PC-3 (cell line): ENCODE data around the gene RFWD3. TPM values are rescaled to one million over a fixed set of nuclear protein-coding genes. Genes with fewer than 3 reads are reported as not detected.

Source experiments
- ATAC-seq: fragments of 200-7000 bp; cut with Tn5 transposase; 2 replicates; pipeline ENCODE4 v1.9.1; 2020; ENCODE audit warnings: mild to moderate bottlenecking, moderate library complexity
- BruUV-seq: library from RNA; stranded (reverse); fragments of 400-500 nt; replicated peaks from 2 replicates; lab custom pipeline; 2021; lab: Mats Ljungman, UMichigan
- CTCF ChIA-PET: fragments of 300-600 bp; sonication (Branson Sonifier 250); formaldehyde crosslinking; loops from one replicate; lab custom pipeline; 2022; ENCODE audit warnings: antibody characterized with exemption; lab: Charles Lee
- POLR2A ChIA-PET: fragments of 300-600 bp; sonication (Branson Sonifier 250); formaldehyde crosslinking; loops from one replicate; lab custom pipeline; 2022; ENCODE audit warnings: antibody characterized with exemption; ENCODE audit not compliant: unreplicated experiment; lab: Charles Lee
- DNase-seq: peaks from one replicate; pipeline ENCODE4 v3.0.0-alpha.2; 2015
- H2AFZ ChIP-seq: fragments of 300-600 bp; sonication (generic); 2 replicates; pipeline ENCODE4 v1.6.0; 2016; ENCODE audit warnings: antibody characterized with exemption, low read length
- H3F3A ChIP-seq: fragments of 300-600 bp; sonication (generic); one replicate; pipeline ENCODE4 v1.6.0; 2017; ENCODE audit warnings: antibody characterized with exemption, low read length, control low read depth, mild to moderate bottlenecking; ENCODE audit not compliant: unreplicated experiment
- H3K27ac ChIP-seq: fragments of 300-600 bp; sonication (generic); 2 replicates; pipeline ENCODE4 v1.5.1; 2016; ENCODE audit warnings: mild to moderate bottlenecking, low read length
- H3K27me3 ChIP-seq: fragments of 300-600 bp; sonication (generic); 2 replicates; pipeline ENCODE4 v1.6.1; 2016; ENCODE audit warnings: low read length, mixed read lengths
- H3K36me3 ChIP-seq: fragments of 300-600 bp; sonication (generic); 2 replicates; pipeline ENCODE4 v1.6.1; 2016; ENCODE audit warnings: low read depth, mixed run types, low read length, mixed read lengths
- H3K4me1 ChIP-seq: fragments of 300-600 bp; sonication (generic); 2 replicates; pipeline ENCODE4 v1.5.1; 2016; ENCODE audit warnings: low read length; ENCODE audit not compliant: insufficient read depth
- H3K4me2 ChIP-seq: fragments of 300-600 bp; sonication (generic); 2 replicates; pipeline ENCODE4 v1.6.0; 2016; ENCODE audit warnings: low read length
- H3K4me3 ChIP-seq: fragments of 300-600 bp; sonication (generic); 2 replicates; pipeline ENCODE4 v1.5.1; 2016; ENCODE audit warnings: mild to moderate bottlenecking, low read length, mixed read lengths
- H3K79me2 ChIP-seq: fragments of 300-600 bp; sonication (generic); 2 replicates; pipeline ENCODE4 v1.6.1; 2017; ENCODE audit warnings: low read length, mixed read lengths
- H3K9ac ChIP-seq: fragments of 300-600 bp; sonication (generic); 2 replicates; pipeline ENCODE4 v1.6.0; 2016; ENCODE audit warnings: mild to moderate bottlenecking, low read length
- H3K9me2 ChIP-seq: fragments of 300-600 bp; sonication (generic); replicated peaks from 2 replicates; pipeline ENCODE4 v1.6.1; 2016; ENCODE audit warnings: mixed run types, low read length, mixed read lengths
- H3K9me3 ChIP-seq: fragments of 300-600 bp; sonication (generic); 2 replicates; pipeline ENCODE4 v1.6.1; 2016; ENCODE audit warnings: low read length, mixed read lengths
- H4K20me1 ChIP-seq: fragments of 300-600 bp; sonication (generic); 2 replicates; pipeline ENCODE4 v1.6.1; 2016; ENCODE audit warnings: low read length, mixed read lengths
- EZH2 ChIP-seq: fragments of 300-600 bp; sonication (generic); IDR thresholded peaks from one replicate; pipeline ENCODE4 v1.6.1; 2017; ENCODE audit warnings: antibody characterized with exemption, mild to moderate bottlenecking, low read length; ENCODE audit not compliant: unreplicated experiment
- EZH2phosphoT487 ChIP-seq: fragments of 300-600 bp; sonication (generic); IDR thresholded peaks from 2 replicates; pipeline ENCODE4 v1.6.1; 2018; ENCODE audit warnings: mild to moderate bottlenecking, antibody characterized with exemption, low read length, borderline replicate concordance
- intact Hi-C: fragments of 100-400 bp; cut with micrococcal nuclease; formaldehyde crosslinking; loops from 2 replicates; pipeline ENCODE4 v1.9.0; 2023
- total RNA-seq: library from RNA; depleted of rRNA; stranded (reverse); fragments of >200 nt; gene quantifications from 2 replicates; pipeline ENCODE4 v1.2.3, GENCODE V29; 2014
- TF ChIP-seq, protein P1 (sequence below): fragments of 300-600 bp; sonication (generic); conservative IDR thresholded peaks from 2 replicates; pipeline ENCODE4 v1.5.1; 2017; ENCODE audit warnings: antibody characterized with exemption, low read depth, mild to moderate bottlenecking, low read length

The RFWD3 gene
- total RNA-seq, 1 experiment from 2014 or later: 32.8 TPM

DNA sequence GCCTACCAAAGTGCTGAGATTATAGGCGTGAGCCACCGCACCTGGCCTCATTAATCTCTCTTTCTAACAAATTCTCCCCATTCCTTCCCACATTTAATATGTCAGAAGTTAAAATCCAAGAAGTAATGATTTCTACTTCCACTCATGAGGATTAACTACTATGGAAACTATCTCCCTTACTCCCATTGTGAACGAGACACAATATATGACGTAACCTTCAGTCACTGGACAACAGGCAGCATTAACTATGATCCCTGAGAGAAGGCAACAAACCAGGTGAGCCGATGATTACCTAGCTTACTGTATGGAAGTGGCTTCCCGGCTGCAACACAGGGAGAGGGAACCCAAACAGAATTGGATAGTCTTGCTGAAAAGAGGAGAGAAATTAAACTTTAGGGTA, 79.7 kb downstream of the RFWD3 start:
- no peaks in the 10 kb centered on the region for H3K27me3 ChIP-seq
- no peaks in the 10 kb centered on the region for H3K36me3 ChIP-seq
- no peak for ATAC-seq
- intact Hi-C loops: no loop called here
- H3F3A ChIP-seq: no peaks in the 10 kb centered on the region
- peaks cover 76% of the 10 kb centered on the region for H3K79me2 ChIP-seq
- POLR2A ChIA-PET: no interaction called here
- H3K4me1 ChIP-seq: no peaks in the 10 kb centered on the region; the same call in 1 of the 2 replicates
- no peak overlapping the region for H2AFZ ChIP-seq
- no peak overlapping the region for H3K9ac ChIP-seq
- no peak overlapping the region for H3K4me3 ChIP-seq
- H4K20me1 ChIP-seq: no peaks in the 10 kb centered on the region
- H3K9me2 ChIP-seq: no peaks in the 10 kb centered on the region
- no peak overlapping the region for H3K27ac ChIP-seq
- no TSS peak for BruUV-seq
- CTCF ChIA-PET: no interaction called here
- TF ChIP-seq EZH2phosphoT487 (no peak), EZH2 (no peak)
- TF ChIP-seq, protein P1, sequence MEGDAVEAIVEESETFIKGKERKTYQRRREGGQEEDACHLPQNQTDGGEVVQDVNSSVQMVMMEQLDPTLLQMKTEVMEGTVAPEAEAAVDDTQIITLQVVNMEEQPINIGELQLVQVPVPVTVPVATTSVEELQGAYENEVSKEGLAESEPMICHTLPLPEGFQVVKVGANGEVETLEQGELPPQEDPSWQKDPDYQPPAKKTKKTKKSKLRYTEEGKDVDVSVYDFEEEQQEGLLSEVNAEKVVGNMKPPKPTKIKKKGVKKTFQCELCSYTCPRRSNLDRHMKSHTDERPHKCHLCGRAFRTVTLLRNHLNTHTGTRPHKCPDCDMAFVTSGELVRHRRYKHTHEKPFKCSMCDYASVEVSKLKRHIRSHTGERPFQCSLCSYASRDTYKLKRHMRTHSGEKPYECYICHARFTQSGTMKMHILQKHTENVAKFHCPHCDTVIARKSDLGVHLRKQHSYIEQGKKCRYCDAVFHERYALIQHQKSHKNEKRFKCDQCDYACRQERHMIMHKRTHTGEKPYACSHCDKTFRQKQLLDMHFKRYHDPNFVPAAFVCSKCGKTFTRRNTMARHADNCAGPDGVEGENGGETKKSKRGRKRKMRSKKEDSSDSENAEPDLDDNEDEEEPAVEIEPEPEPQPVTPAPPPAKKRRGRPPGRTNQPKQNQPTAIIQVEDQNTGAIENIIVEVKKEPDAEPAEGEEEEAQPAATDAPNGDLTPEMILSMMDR: no peak
- DNase-seq: no peak
- no peak overlapping the region for H3K4me2 ChIP-seq
- no peaks in the 10 kb centered on the region for H3K9me3 ChIP-seq

GRCh38 chr16:74585846-74586443, 80.7 kb downstream of the RFWD3 start:
- no TSS peak for BruUV-seq
- no peaks in the 10 kb centered on the region for H3K9me2 ChIP-seq
- H3K4me1 ChIP-seq: no peaks in the 10 kb centered on the region; the same call in 1 of the 2 replicates
- no peaks in the 10 kb centered on the region for H3K27me3 ChIP-seq
- H3K9ac ChIP-seq: no peak overlapping the region
- H2AFZ ChIP-seq: no peak overlapping the region
- no peak for DNase-seq
- H3K36me3 ChIP-seq: no peaks in the 10 kb centered on the region
- no peaks in the 10 kb centered on the region for H3F3A ChIP-seq
- peaks cover 80% of the 10 kb centered on the region for H3K79me2 ChIP-seq
- no peak overlapping the region for H3K4me2 ChIP-seq
- ATAC-seq: no peak
- H3K27ac ChIP-seq: no peak overlapping the region
- no peaks in the 10 kb centered on the region for H4K20me1 ChIP-seq
- POLR2A ChIA-PET: no interaction called here
- intact Hi-C loops: no loop called here
- CTCF ChIA-PET: no interaction called here
- H3K9me3 ChIP-seq: no peaks in the 10 kb centered on the region
- H3K4me3 ChIP-seq: no peak overlapping the region
- TF ChIP-seq, protein P1: no peak
- no peak for TF ChIP-seq EZH2phosphoT487
- no peak for TF ChIP-seq EZH2

DNA sequence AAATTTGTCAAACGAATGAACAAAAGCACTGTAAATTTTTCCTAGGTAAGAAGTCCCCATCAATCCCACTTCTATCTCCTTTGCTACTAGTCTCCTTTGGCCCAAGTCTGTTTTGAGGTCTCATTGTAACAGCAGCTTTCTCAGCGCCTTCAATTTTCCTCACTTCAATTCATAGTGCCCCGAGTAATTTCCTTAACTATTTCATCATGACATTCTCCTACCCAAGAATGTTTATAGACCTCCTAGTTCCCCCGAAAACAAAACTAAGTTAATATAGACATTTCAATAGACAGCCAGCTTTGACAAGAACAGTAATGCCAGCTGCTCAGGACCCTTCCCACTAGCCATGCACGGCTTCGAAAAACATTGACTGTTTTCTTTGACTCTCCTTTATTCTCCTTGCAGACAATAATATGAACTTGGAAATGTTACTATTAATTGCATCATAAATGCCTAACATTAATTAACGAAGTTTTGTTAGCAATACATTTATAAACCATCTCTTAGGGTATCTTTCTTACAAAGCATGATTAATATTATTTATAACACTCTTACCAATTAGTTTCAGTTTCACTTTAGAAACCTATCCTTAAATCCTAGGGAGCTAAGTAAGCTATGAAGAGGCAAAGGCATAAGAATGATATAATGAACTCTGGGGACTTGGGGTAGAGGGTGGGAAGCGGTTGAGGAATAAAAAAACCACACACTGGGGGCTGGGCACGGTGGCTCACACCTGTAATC, 82.6 kb downstream of the RFWD3 start:
- Histone ChIP-seq H4K20me1 (no peaks in the 10 kb centered on the region), H2AFZ (no peak overlapping the region), H3K4me2 (no peak overlapping the region), H3K4me1 (no peaks in the 10 kb centered on the region; the same call in 1 of the 2 replicates), H3K79me2 (peaks cover 92% of the 10 kb centered on the region), H3K4me3 (no peak overlapping the region), H3K27me3 (no peaks in the 10 kb centered on the region), H3K9ac (no peak overlapping the region), H3K36me3 (no peaks in the 10 kb centered on the region), H3K27ac (no peak overlapping the region), H3F3A (no peaks in the 10 kb centered on the region), H3K9me3 (no peaks in the 10 kb centered on the region), H3K9me2 (no peaks in the 10 kb centered on the region)
- intact Hi-C loops: loop anchor here (1.0 kb wide), 1 partner anchor 23 kb away; the partner anchor contains the start of gene GLG1
- BruUV-seq: no TSS peak
- CTCF ChIA-PET: no interaction called here
- DNase-seq: no peak
- no peak for TF ChIP-seq EZH2phosphoT487
- POLR2A ChIA-PET: no interaction called here
- ATAC-seq: no peak
